Mesendoderm (in vitro differentiated cells): Measurements from ENCODE around the gene PPFIBP2.

Experiments used
- DNase-seq: peaks from one replicate; pipeline ENCODE4 v3.0.0; 2013
- H2AK5ac ChIP-seq: 2 replicates; pipeline ENCODE4 v1.6.1; 2013; ENCODE audit warnings: low read length, inconsistent platforms
- H2BK120ac ChIP-seq: 2 replicates; pipeline ENCODE4 v1.6.1; 2013; ENCODE audit warnings: low read depth, mild to moderate bottlenecking, low read length, moderate library complexity, mixed read lengths
- H2BK15ac ChIP-seq: replicated peaks from 2 replicates; pipeline ENCODE4 v1.6.1; 2013; ENCODE audit warnings: low read depth, mild to moderate bottlenecking, moderate library complexity
- H2BK5ac ChIP-seq: 2 replicates; pipeline ENCODE4 v1.6.1; 2013; ENCODE audit warnings: low read length, inconsistent platforms
- H3K18ac ChIP-seq: 2 replicates; pipeline ENCODE4 v1.6.1; 2013; ENCODE audit warnings: mild to moderate bottlenecking, low read length, mixed read lengths
- H3K23ac ChIP-seq: one replicate; pipeline ENCODE4 v1.6.1; 2013; ENCODE audit warnings: low read length
- H3K27ac ChIP-seq: 2 replicates; pipeline ENCODE4 v1.5.1; 2013; ENCODE audit warnings: low read depth, mild to moderate bottlenecking, inconsistent platforms, low read length, moderate library complexity
- H3K27me3 ChIP-seq: 2 replicates; pipeline ENCODE4 v1.6.1; 2013; ENCODE audit warnings: low read length, control low read depth, mild to moderate bottlenecking, inconsistent platforms; ENCODE audit not compliant: insufficient read depth, poor library complexity
- H3K36me3 ChIP-seq: 2 replicates; pipeline ENCODE4 v1.6.1; 2013; ENCODE audit warnings: low read length, inconsistent platforms; ENCODE audit not compliant: control insufficient read depth, insufficient read depth
- H3K4ac ChIP-seq: one replicate; pipeline ENCODE4 v1.6.1; 2013; ENCODE audit warnings: low read depth, mild to moderate bottlenecking, low read length, moderate library complexity
- H3K4me1 ChIP-seq: 2 replicates; pipeline ENCODE4 v1.6.1; 2013; ENCODE audit warnings: low read depth, low read length, inconsistent platforms; ENCODE audit not compliant: control insufficient read depth
- H3K4me2 ChIP-seq: 2 replicates; pipeline ENCODE4 v1.6.1; 2013; ENCODE audit warnings: low read length
- H3K4me3 ChIP-seq: 2 replicates; pipeline ENCODE4 v1.5.1; 2013; ENCODE audit warnings: mild to moderate bottlenecking, low read length
- H3K56ac ChIP-seq: one replicate; pipeline ENCODE4 v1.6.1; 2013; ENCODE audit warnings: low read length
- H3K79me1 ChIP-seq: 2 replicates; pipeline ENCODE4 v1.6.1; 2013; ENCODE audit warnings: low read length, inconsistent platforms
- H3K79me2 ChIP-seq: 2 replicates; pipeline ENCODE4 v1.6.1; 2013; ENCODE audit warnings: mild to moderate bottlenecking, low read length; ENCODE audit not compliant: control insufficient read depth, insufficient read depth
- H3K9ac ChIP-seq: 2 replicates; pipeline ENCODE4 v1.6.1; 2013; ENCODE audit warnings: low read length, inconsistent platforms
- H4K5ac ChIP-seq: one replicate; pipeline ENCODE4 v1.6.1; 2013; ENCODE audit warnings: low read length
- H4K8ac ChIP-seq: one replicate; pipeline ENCODE4 v1.6.1; 2013; ENCODE audit warnings: low read depth, mild to moderate bottlenecking, control low read depth, low read length, moderate library complexity
- WGBS: extraction: QIAGEN DNeasy Blood & Tissue Kit; methylation state at CpG from one replicate; pipeline ENCODE4 v1.1.7; 2013; ENCODE audit warnings: low lambda C conversion rate, missing lambda C conversion rate; ENCODE audit not compliant: insufficient coverage; ENCODE audit errors: extremely low coverage; 5-methylcytosine and 5-hydroxymethylcytosine counted together

PPFIBP2 gene

GRCh38 chr11:7492253-7492652, 21.5 kb upstream of the PPFIBP2 start:
- no peaks in the 10 kb centered on the region for H3K79me2 ChIP-seq
- no peak overlapping the region for H3K4me3 ChIP-seq
- WGBS: no CpG with 5 or more reads among the region's 1 CpG
- no peaks in the 10 kb centered on the region for H3K36me3 ChIP-seq
- no peak overlapping the region for H4K8ac ChIP-seq
- no peak overlapping the region for H3K23ac ChIP-seq
- DNase-seq: no peak
- no peak overlapping the region for H4K5ac ChIP-seq
- H3K9ac ChIP-seq: no peak overlapping the region
- no peaks in the 10 kb centered on the region for H3K27me3 ChIP-seq
- H2AK5ac ChIP-seq: no peak overlapping the region
- peak overlapping the region; percentile 31 for H3K18ac ChIP-seq
- H3K4ac ChIP-seq: no peak overlapping the region
- H2BK15ac ChIP-seq: no peak overlapping the region
- H3K4me1 ChIP-seq: no peaks in the 10 kb centered on the region
- no peak overlapping the region for H3K4me2 ChIP-seq
- no peak overlapping the region for H3K56ac ChIP-seq
- no peak overlapping the region for H2BK5ac ChIP-seq
- H3K27ac ChIP-seq: no peak overlapping the region
- no peaks in the 10 kb centered on the region for H3K79me1 ChIP-seq
- no peak overlapping the region for H2BK120ac ChIP-seq

- Histone ChIP-seq H3K27me3 (no peaks in the 10 kb centered on the region), H2AK5ac (no peak overlapping the region), H2BK5ac (no peak overlapping the region), H2BK15ac (no peak overlapping the region), H4K8ac (no peak overlapping the region), H3K36me3 (no peaks in the 10 kb centered on the region), H3K4me1 (no peaks in the 10 kb centered on the region), H3K79me1 (no peaks in the 10 kb centered on the region), H2BK120ac (no peak overlapping the region), H4K5ac (no peak overlapping the region), H3K56ac (no peak overlapping the region), H3K4me2 (no peak overlapping the region), H3K4me3 (no peak overlapping the region), H3K4ac (no peak overlapping the region), H3K9ac (no peak overlapping the region), H3K23ac (no peak overlapping the region), H3K79me2 (no peaks in the 10 kb centered on the region), H3K27ac (no peak overlapping the region), H3K18ac (no peak overlapping the region)
- no peak for DNase-seq
- no CpG with 5 or more reads among the region's 2 CpGs for WGBS
These were observed 20.1 kb upstream of the PPFIBP2 start for GRCh38 chr11:7493670-7494069.

- Histone ChIP-seq H3K56ac (no peak overlapping the region), H3K4me1 (no peaks in the 10 kb centered on the region), H3K79me1 (no peaks in the 10 kb centered on the region), H2AK5ac (no peak overlapping the region), H3K4ac (no peak overlapping the region), H2BK5ac (no peak overlapping the region), H3K4me3 (no peak overlapping the region), H3K9ac (no peak overlapping the region), H3K36me3 (no peaks in the 10 kb centered on the region), H3K27ac (no peak overlapping the region), H3K4me2 (no peak overlapping the region), H3K79me2 (no peaks in the 10 kb centered on the region), H3K27me3 (no peaks in the 10 kb centered on the region), H4K5ac (no peak overlapping the region), H2BK120ac (no peak overlapping the region), H2BK15ac (no peak overlapping the region), H3K18ac (no peak overlapping the region), H4K8ac (no peak overlapping the region), H3K23ac (no peak overlapping the region)
- no peak for DNase-seq
- WGBS: no CpG with 5 or more reads among the region's 5 CpGs
These were observed 19.6 kb upstream of the PPFIBP2 start for GRCh38 chr11:7494086-7494745.

GRCh38 chr11:7495882-7496551, 17.8 kb upstream of the PPFIBP2 start:
- DNase-seq: no peak
- H3K23ac ChIP-seq: no peak overlapping the region
- WGBS: no CpG with 5 or more reads among the region's 4 CpGs
- no peak overlapping the region for H2AK5ac ChIP-seq
- H3K79me1 ChIP-seq: no peaks in the 10 kb centered on the region
- H3K4me2 ChIP-seq: no peak overlapping the region
- H3K4ac ChIP-seq: no peak overlapping the region
- H2BK15ac ChIP-seq: no peak overlapping the region
- H3K36me3 ChIP-seq: no peaks in the 10 kb centered on the region
- no peak overlapping the region for H3K56ac ChIP-seq
- H3K27me3 ChIP-seq: no peaks in the 10 kb centered on the region
- no peaks in the 10 kb centered on the region for H3K79me2 ChIP-seq
- H3K4me3 ChIP-seq: no peak overlapping the region
- no peak overlapping the region for H2BK5ac ChIP-seq
- no peak overlapping the region for H3K18ac ChIP-seq
- H3K27ac ChIP-seq: no peak overlapping the region
- H2BK120ac ChIP-seq: no peak overlapping the region
- H4K8ac ChIP-seq: no peak overlapping the region
- H3K4me1 ChIP-seq: peaks cover 2% of the 10 kb centered on the region
- H3K9ac ChIP-seq: no peak overlapping the region
- no peak overlapping the region for H4K5ac ChIP-seq

- no CpG with 5 or more reads among the region's 4 CpGs for WGBS
- no peak overlapping the region for H3K27ac ChIP-seq
- H3K56ac ChIP-seq: no peak overlapping the region
- DNase-seq: no peak
- H3K36me3 ChIP-seq: no peaks in the 10 kb centered on the region
- H3K9ac ChIP-seq: no peak overlapping the region
- H3K23ac ChIP-seq: no peak overlapping the region
- H3K4ac ChIP-seq: no peak overlapping the region
- no peak overlapping the region for H3K4me3 ChIP-seq
- H4K8ac ChIP-seq: no peak overlapping the region
- no peaks in the 10 kb centered on the region for H3K79me1 ChIP-seq
- no peak overlapping the region for H2BK120ac ChIP-seq
- H3K18ac ChIP-seq: no peak overlapping the region
- H3K4me2 ChIP-seq: no peak overlapping the region
- H2BK5ac ChIP-seq: no peak overlapping the region
- H3K79me2 ChIP-seq: no peaks in the 10 kb centered on the region
- no peaks in the 10 kb centered on the region for H3K27me3 ChIP-seq
- H3K4me1 ChIP-seq: peaks cover 6% of the 10 kb centered on the region
- no peak overlapping the region for H2BK15ac ChIP-seq
- H4K5ac ChIP-seq: no peak overlapping the region
- H2AK5ac ChIP-seq: no peak overlapping the region
These were observed 15.6 kb upstream of the PPFIBP2 start for GRCh38 chr11:7498193-7498592.

- no CpG with 5 or more reads among the region's 1 CpG for WGBS
- Histone ChIP-seq H2BK5ac (no peak overlapping the region), H3K79me2 (no peaks in the 10 kb centered on the region), H3K27me3 (no peaks in the 10 kb centered on the region), H3K18ac (no peak overlapping the region), H3K4me3 (no peak overlapping the region), H3K56ac (no peak overlapping the region), H3K79me1 (no peaks in the 10 kb centered on the region), H3K4ac (no peak overlapping the region), H2BK120ac (no peak overlapping the region), H3K9ac (no peak overlapping the region), H2AK5ac (no peak overlapping the region), H4K5ac (no peak overlapping the region), H4K8ac (no peak overlapping the region), H3K4me2 (no peak overlapping the region), H3K36me3 (no peaks in the 10 kb centered on the region), H2BK15ac (no peak overlapping the region), H3K27ac (no peak overlapping the region), H3K4me1 (peaks cover 6% of the 10 kb centered on the region), H3K23ac (no peak overlapping the region)
- DNase-seq: no peak
These were observed 14.7 kb upstream of the PPFIBP2 start for GRCh38 chr11:7499081-7499480.
